ENCODE data around the gene CDKN2C. TPM values are rescaled to one million over a fixed set of nuclear protein-coding genes. Genes with fewer than 3 reads are reported as not detected.
A peak's percentile ranks its signal among the peaks of the same experiment; 100 is the strongest.
"Not testable (repeated sequence)": the region's sequence is repeated elsewhere in the genome, so short reads cannot be mapped to it uniquely, and the experiment has no call there.

CDKN2C gene
- total RNA-seq, 3 donors from 2014 or later (not counting 1 experiment from before 2014, with no cell fraction given): 17.1 to 21.9 (median 19.0) TPM

DNA sequence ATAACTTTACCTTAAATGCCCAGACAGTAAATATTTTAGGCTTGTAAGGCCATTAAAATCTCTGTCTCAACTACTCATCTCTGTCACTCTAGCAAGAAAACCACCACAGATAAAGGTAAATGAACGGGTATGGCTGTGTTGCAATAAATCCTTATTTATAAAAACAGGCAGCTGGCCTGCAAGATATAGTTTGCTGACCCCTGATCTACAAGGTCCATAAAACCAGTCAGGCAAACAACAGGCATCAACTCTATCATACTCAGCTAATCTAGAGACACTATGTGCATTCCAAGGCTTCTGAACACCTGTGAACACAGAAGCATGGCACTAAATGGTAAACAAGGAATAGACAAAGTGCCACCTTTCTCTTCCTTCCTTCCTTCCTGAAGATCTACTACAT is 19.6 kb upstream of the CDKN2C start:
- DNase-seq (no peak), ATAC-seq (no peak)
- Mint-ChIP-seq H3K9me3 (no peaks in the 10 kb centered on the region), H3K4me1 (peaks cover 29 to 34% of the 10 kb centered on the region in 2 donors), H3K4me3 (no peak overlapping the region), H3K36me3 (no peaks in the 10 kb centered on the region), H3K27ac (no peak overlapping the region), H3K27me3 (ENCODE audit: low read depth in 2 of 2) (no peaks in the 10 kb centered on the region)
- Histone ChIP-seq H3K27ac (ENCODE audit: low read length) (no peak overlapping the region), H3K4me3 (ENCODE audit: low read length) (no peak overlapping the region), H3K4me1 (ENCODE audit: control insufficient read depth, insufficient read depth, low read length) (no peaks in the 10 kb centered on the region), H3K36me3 (ENCODE audit: control insufficient read depth, insufficient read depth, low read length) (no peaks in the 10 kb centered on the region), H3K9me3 (ENCODE audit: control insufficient read depth, insufficient read depth, low read length) (no peaks in the 10 kb centered on the region), H3K27me3 (ENCODE audit: control insufficient read depth, insufficient read depth, low read length) (no peaks in the 10 kb centered on the region)
- intact Hi-C loops (cut with micrococcal nuclease): no loop called here
- 100% methylated on average over 1 of the region's 1 CpG for WGBS (ENCODE audit: insufficient coverage)
- TF ChIP-seq CTCF (IDR thresholded peaks at IDR 0.05): no peak

DNA sequence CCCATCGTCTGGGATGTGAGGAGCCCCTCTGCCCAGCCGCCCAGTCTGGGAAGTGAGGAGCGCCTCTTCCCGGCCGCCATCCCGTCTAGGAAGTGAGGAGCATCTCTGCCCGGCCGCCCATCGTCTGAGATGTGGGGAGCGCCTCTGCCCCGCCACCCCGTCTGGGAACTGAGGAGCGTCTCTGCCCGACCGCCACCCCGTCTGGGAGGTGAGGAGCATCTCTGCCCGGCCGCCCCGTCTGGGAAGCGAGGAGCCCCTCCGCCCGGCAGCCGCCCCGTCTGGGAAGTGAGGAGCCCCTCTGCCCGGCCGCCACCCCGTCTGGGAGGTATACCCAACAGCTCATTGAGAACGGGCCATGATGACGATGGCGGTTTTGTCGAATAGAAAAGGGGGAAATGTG is 17.5 kb upstream of the CDKN2C start:
- H3K9me3 ChIP-seq (ENCODE audit: control insufficient read depth, insufficient read depth, low read length); H3K36me3 ChIP-seq (ENCODE audit: control insufficient read depth, insufficient read depth, low read length); H3K27ac Mint-ChIP-seq; DNase-seq; intact Hi-C loops (cut with micrococcal nuclease); H3K27me3 Mint-ChIP-seq (ENCODE audit: low read depth in 2 of 2); H3K27ac ChIP-seq (ENCODE audit: low read length); H3K4me3 Mint-ChIP-seq; H3K4me1 ChIP-seq (ENCODE audit: control insufficient read depth, insufficient read depth, low read length); H3K27me3 ChIP-seq (ENCODE audit: control insufficient read depth, insufficient read depth, low read length); H3K4me3 ChIP-seq (ENCODE audit: low read length); ATAC-seq; H3K36me3 Mint-ChIP-seq; H3K9me3 Mint-ChIP-seq: not testable (repeated sequence)
- peaks cover 16 to 18% of the 10 kb centered on the region in 2 donors for H3K4me1 Mint-ChIP-seq
- WGBS (ENCODE audit: insufficient coverage): 94% methylated on average over 25 of the region's 31 CpGs

DNA sequence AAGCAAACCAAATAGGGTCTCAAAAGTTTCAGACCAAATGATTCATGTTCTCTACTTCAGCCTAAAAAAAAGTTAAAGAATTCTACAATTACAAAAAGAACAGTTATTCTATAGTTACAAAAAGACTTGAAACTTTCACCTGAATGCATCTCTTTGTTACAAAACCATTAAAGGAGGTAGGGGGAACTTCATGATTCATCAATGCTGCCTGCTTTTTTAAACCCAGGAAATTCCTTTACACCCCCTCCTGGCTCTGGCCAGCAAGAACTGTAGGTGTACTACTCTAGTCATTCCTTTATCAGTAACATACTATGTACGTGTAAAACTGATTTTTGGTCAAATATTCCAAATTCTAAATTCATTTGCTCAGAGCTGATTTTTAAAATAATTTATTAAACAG is 14.9 kb upstream of the CDKN2C start:
- Histone ChIP-seq H3K27ac (ENCODE audit: low read length) (no peak overlapping the region), H3K36me3 (ENCODE audit: control insufficient read depth, insufficient read depth, low read length) (no peaks in the 10 kb centered on the region), H3K4me1 (ENCODE audit: control insufficient read depth, insufficient read depth, low read length) (peaks cover 6% of the 10 kb centered on the region), H3K9me3 (ENCODE audit: control insufficient read depth, insufficient read depth, low read length) (no peaks in the 10 kb centered on the region), H3K27me3 (ENCODE audit: control insufficient read depth, insufficient read depth, low read length) (no peaks in the 10 kb centered on the region), H3K4me3 (ENCODE audit: low read length) (no peak overlapping the region)
- 83% methylated on average over 1 of the region's 1 CpG for WGBS (ENCODE audit: insufficient coverage)
- Mint-ChIP-seq H3K27me3 (ENCODE audit: low read depth in 2 of 2) (no peaks in the 10 kb centered on the region), H3K4me1 (peaks cover 19 to 21% of the 10 kb centered on the region in 2 donors), H3K9me3 (no peaks in the 10 kb centered on the region), H3K27ac (no peak overlapping the region), H3K4me3 (no peak overlapping the region), H3K36me3 (no peaks in the 10 kb centered on the region)
- DNase-seq (no peak), ATAC-seq (no peak)
- no peak for TF ChIP-seq CTCF (IDR thresholded peaks at IDR 0.05)
- intact Hi-C loops (cut with micrococcal nuclease): loop anchor here (2.0 kb wide), 1 partner anchor 54 kb away; no protein-coding TSS in a partner anchor

- intact Hi-C loops (cut with micrococcal nuclease): no loop called here
- H3K4me1 Mint-ChIP-seq: peaks cover 20 to 28% of the 10 kb centered on the region in 2 donors
These were observed 10.6 kb upstream of the CDKN2C start for GRCh38 chr1:50959303-50959912.

More at GRCh38 chr1:50959303-50959912, 10.6 kb upstream of the CDKN2C start:
- H3K27ac Mint-ChIP-seq: peak overlapping the region; percentile 26 to 74
- H3K27ac ChIP-seq (ENCODE audit: low read length): peak overlapping the region; percentile 67
- WGBS (ENCODE audit: insufficient coverage): 1% methylated on average over 38 of the region's 38 CpGs
- DNase-seq (no peak), ATAC-seq (peak; percentile 10 to 30 (median 10))
- peak overlapping the region; percentile 71 for H3K4me3 Mint-ChIP-seq
- no peak for TF ChIP-seq CTCF (IDR thresholded peaks at IDR 0.05)
- H3K4me1 ChIP-seq (ENCODE audit: control insufficient read depth, insufficient read depth, low read length): peaks cover 11% of the 10 kb centered on the region
- H3K9me3 ChIP-seq (ENCODE audit: control insufficient read depth, insufficient read depth, low read length): no peaks in the 10 kb centered on the region
- H3K27me3 Mint-ChIP-seq (ENCODE audit: low read depth in 2 of 2): no peaks in the 10 kb centered on the region
- peak overlapping the region; percentile 44 for H3K4me3 ChIP-seq (ENCODE audit: low read length)
- H3K27me3 ChIP-seq (ENCODE audit: control insufficient read depth, insufficient read depth, low read length): no peaks in the 10 kb centered on the region
- H3K36me3 ChIP-seq (ENCODE audit: control insufficient read depth, insufficient read depth, low read length): no peaks in the 10 kb centered on the region
- no peaks in the 10 kb centered on the region for H3K9me3 Mint-ChIP-seq
- H3K36me3 Mint-ChIP-seq: no peaks in the 10 kb centered on the region

Data from natural killer cell (primary cell).